HL-60 (cell line): ENCODE results near the gene EPHA6.
"Not testable (repeated sequence)": the region's sequence is repeated elsewhere in the genome, so short reads cannot be mapped to it uniquely, and the experiment has no call there.

Experiments used
- DNase-seq, 2 experiments: peaks; one replicate each; pipeline ENCODE4 v3.0.0-alpha.2; 2010 to 2020; ENCODE audit warnings: low read depth in 1 of 2, low spot score in 1 of 2
- H3K27ac ChIP-seq: fragments of 250-450 bp; sonication (Bioruptor Pico); replicated peaks from 2 replicates; pipeline ENCODE4 v1.5.1; 2020; ENCODE audit warnings: mild to moderate bottlenecking, moderate library complexity
- H3K27me3 ChIP-seq: fragments of 250-450 bp; sonication (Bioruptor Pico); 2 replicates; pipeline ENCODE4 v1.5.1; 2021; ENCODE audit warnings: mild to moderate bottlenecking, moderate library complexity; ENCODE audit not compliant: insufficient read depth, poor library complexity, severe bottlenecking
- H3K4me3 ChIP-seq: replicated peaks from 2 replicates; pipeline ENCODE4 v1.5.1; 2011; ENCODE audit warnings: mild to moderate bottlenecking, control low read depth, low read length; ENCODE audit not compliant: insufficient read depth
- CTCF ChIP-seq: IDR thresholded peaks from one replicate; pipeline ENCODE4 v1.5.1; 2011; ENCODE audit warnings: low read length, control low read depth, inconsistent platforms; ENCODE audit not compliant: insufficient read depth
- GABPA ChIP-seq: IDR thresholded peaks from 2 replicates; pipeline ENCODE4 v1.6.1; 2012; ENCODE audit warnings: low read depth
- POLR2AphosphoS5 ChIP-seq: IDR thresholded peaks from 2 replicates; pipeline ENCODE4 v1.6.1; 2012; ENCODE audit warnings: low read depth
- REST ChIP-seq: IDR thresholded peaks from 2 replicates; pipeline ENCODE4 v1.6.1; 2012; ENCODE audit warnings: low read depth; ENCODE audit not compliant: insufficient replicate concordance
- SPI1 ChIP-seq: IDR thresholded peaks from 2 replicates; pipeline ENCODE4 v1.6.1; 2012; ENCODE audit warnings: low read depth, mild to moderate bottlenecking, borderline replicate concordance

Gene EPHA6

GRCh38 chr3:97265237-97266005, 451.0 kb downstream of the EPHA6 start:
- TF ChIP-seq GABPA (no peak), POLR2AphosphoS5 (no peak), REST (no peak), CTCF (no peak), SPI1 (no peak)
- H3K27ac ChIP-seq, result no peak overlapping the region
- H3K27me3 ChIP-seq, result no peaks in the 10 kb centered on the region
- H3K4me3 ChIP-seq, result no peak overlapping the region
- DNase-seq, result no peak

GRCh38 chr3:97269202-97269601, 454.8 kb downstream of the EPHA6 start:
- no peak for TF ChIP-seq GABPA
- no peak for TF ChIP-seq POLR2AphosphoS5
- no peak for TF ChIP-seq SPI1
- no peak for TF ChIP-seq REST
- Histone ChIP-seq H3K4me3 (no peak overlapping the region), H3K27me3 (no peaks in the 10 kb centered on the region), H3K27ac (no peak overlapping the region)
- no peak for DNase-seq

- not testable (repeated sequence) for H3K27ac ChIP-seq, H3K4me3 ChIP-seq, DNase-seq, H3K27me3 ChIP-seq
These were observed 462.6 kb downstream of the EPHA6 start for GRCh38 chr3:97276879-97277550.

- no peak overlapping the region for H3K27ac ChIP-seq
- TF ChIP-seq CTCF, result no peak
- TF ChIP-seq GABPA, result no peak
- no peak for TF ChIP-seq POLR2AphosphoS5
- TF ChIP-seq SPI1, result no peak
- TF ChIP-seq REST, result no peak
- H3K4me3 ChIP-seq, result no peak overlapping the region
These were observed 463.3 kb downstream of the EPHA6 start for GRCh38 chr3:97277708-97278107.

More at GRCh38 chr3:97277708-97278107, 463.3 kb downstream of the EPHA6 start:
- no peak for DNase-seq
- H3K27me3 ChIP-seq, result no peaks in the 10 kb centered on the region
